HepG2 (cell line): ENCODE data around the gene ANAPC16.
"Not testable (repeated sequence)": the region's sequence is repeated elsewhere in the genome, so short reads cannot be mapped to it uniquely, and the experiment has no call there.

Experiments used
- BRD4 ChIP-seq: sonication (generic); formaldehyde crosslinking; IDR thresholded peaks from 2 replicates; pipeline ENCODE4 v1.4.0; 2020; ENCODE audit warnings: missing genetic modification reagents
- ESRRA ChIP-seq: sonication (generic); formaldehyde crosslinking; IDR thresholded peaks from 2 replicates; pipeline ENCODE4 v1.5.1; 2020; ENCODE audit warnings: mild to moderate bottlenecking, low read depth, missing genetic modification reagents
- FOXJ3 ChIP-seq: sonication (generic); formaldehyde crosslinking; IDR thresholded peaks from 2 replicates; pipeline ENCODE4 v1.4.0; 2020; ENCODE audit warnings: missing genetic modification reagents, mild to moderate bottlenecking, borderline replicate concordance
- FOXP1 ChIP-seq, 2 experiments: fragments of 450-650 bp in 1 of 2; IDR thresholded peaks; 2 replicates each; pipeline ENCODE4 v1.6.1; 2017 to 2018; ENCODE audit warnings: antibody characterized with exemption in 1 of 2
- IRF2 ChIP-seq: IDR thresholded peaks from 2 replicates; pipeline ENCODE4 v1.6.1; 2018; ENCODE audit warnings: missing genetic modification reagents, missing compliant biosample characterization
- PAF1 ChIP-seq: IDR thresholded peaks from 2 replicates; pipeline ENCODE4 v1.6.1; 2016; ENCODE audit warnings: missing genetic modification reagents, missing compliant biosample characterization
- POLR2A ChIP-seq, 2 experiments: IDR thresholded peaks; 2 replicates each; pipeline ENCODE4 v1.6.1; 2011; ENCODE audit warnings: low read depth in 2 of 2, low read length in 2 of 2, mild to moderate bottlenecking in 1 of 2, moderate library complexity in 1 of 2; ENCODE audit not compliant: insufficient read depth in 1 of 2
- SETDB1 ChIP-seq: sonication (generic); formaldehyde crosslinking; IDR thresholded peaks from 2 replicates; pipeline ENCODE4 v1.5.1; 2020; ENCODE audit warnings: missing genetic modification reagents, mild to moderate bottlenecking, borderline replicate concordance
- TF ChIP-seq, protein P1 (sequence below): sonication (generic); formaldehyde crosslinking; IDR thresholded peaks from 2 replicates; pipeline ENCODE4 v1.4.0; 2020; ENCODE audit warnings: missing genetic modification reagents

DNA sequence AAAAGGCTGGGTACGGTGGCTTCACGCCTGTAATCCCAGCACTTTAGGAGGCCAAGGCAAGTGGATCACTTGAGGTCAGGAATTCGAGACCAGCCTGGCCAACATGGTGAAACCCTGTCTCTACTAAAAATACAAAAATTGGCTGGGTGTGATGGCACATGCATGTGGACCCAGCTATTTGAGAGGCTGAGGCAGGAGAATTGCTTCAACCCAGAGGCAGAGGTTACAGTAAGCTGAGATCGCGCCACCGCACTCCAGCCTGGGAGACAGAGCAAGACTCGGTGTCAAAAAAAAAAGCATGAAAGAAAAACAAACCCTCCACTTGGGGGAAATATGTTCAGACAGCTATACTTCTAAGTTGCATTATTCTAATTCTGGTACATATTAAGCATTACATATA, 63.8 kb downstream of the ANAPC16 start:
- TF ChIP-seq SETDB1; FOXJ3 (CRISPR knock-in tag); FOXP1 (IDR thresholded peaks at IDR 0.05); FOXP1 (CRISPR knock-in tag; IDR thresholded peaks at IDR 0.05); IRF2 (CRISPR knock-in tag); BRD4; PAF1; POLR2A (IDR thresholded peaks at IDR 0.05; ENCODE audit: insufficient read depth in 1 of 2, low read depth in 2 of 2, low read length in 2 of 2); ESRRA (CRISPR knock-in tag): not testable (repeated sequence)
- TF ChIP-seq, protein P1, sequence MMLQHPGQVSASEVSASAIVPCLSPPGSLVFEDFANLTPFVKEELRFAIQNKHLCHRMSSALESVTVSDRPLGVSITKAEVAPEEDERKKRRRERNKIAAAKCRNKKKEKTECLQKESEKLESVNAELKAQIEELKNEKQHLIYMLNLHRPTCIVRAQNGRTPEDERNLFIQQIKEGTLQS (CRISPR knock-in tag), result not testable (repeated sequence)
